Esophagus muscularis mucosa (tissue), 3 donors: ENCODE results near the gene DPPA5.

Experiments
- CTCF ChIP-seq, 3 experiments: fragments of 200-600 bp in 2 of 3; fragments of 450-650 bp in 1 of 3; sonication (generic) in 2 of 3; IDR thresholded peaks; one replicate each; pipeline ENCODE4 v1.5.1; 2017 to 2019; ENCODE audit warnings: antibody characterized with exemption in 3 of 3, mild to moderate bottlenecking in 2 of 3, moderate library complexity in 1 of 3
- POLR2A ChIP-seq: fragments of 450-650 bp; IDR thresholded peaks from one replicate; pipeline ENCODE4 v1.6.1; 2017; ENCODE audit warnings: antibody characterized with exemption, moderate library complexity, mild to moderate bottlenecking, low read depth

- TF ChIP-seq POLR2A = no peak
- no peak for TF ChIP-seq CTCF (IDR thresholded peaks at IDR 0.05)
Observed at GRCh38 chr6:73388433-73388799, 34.3 kb upstream of the DPPA5 start.
